ENCODE measurements around the gene RAB3GAP2. TPM values are rescaled to one million over a fixed set of nuclear protein-coding genes. Genes with fewer than 3 reads are reported as not detected.

RAB3GAP2 gene, protein sequence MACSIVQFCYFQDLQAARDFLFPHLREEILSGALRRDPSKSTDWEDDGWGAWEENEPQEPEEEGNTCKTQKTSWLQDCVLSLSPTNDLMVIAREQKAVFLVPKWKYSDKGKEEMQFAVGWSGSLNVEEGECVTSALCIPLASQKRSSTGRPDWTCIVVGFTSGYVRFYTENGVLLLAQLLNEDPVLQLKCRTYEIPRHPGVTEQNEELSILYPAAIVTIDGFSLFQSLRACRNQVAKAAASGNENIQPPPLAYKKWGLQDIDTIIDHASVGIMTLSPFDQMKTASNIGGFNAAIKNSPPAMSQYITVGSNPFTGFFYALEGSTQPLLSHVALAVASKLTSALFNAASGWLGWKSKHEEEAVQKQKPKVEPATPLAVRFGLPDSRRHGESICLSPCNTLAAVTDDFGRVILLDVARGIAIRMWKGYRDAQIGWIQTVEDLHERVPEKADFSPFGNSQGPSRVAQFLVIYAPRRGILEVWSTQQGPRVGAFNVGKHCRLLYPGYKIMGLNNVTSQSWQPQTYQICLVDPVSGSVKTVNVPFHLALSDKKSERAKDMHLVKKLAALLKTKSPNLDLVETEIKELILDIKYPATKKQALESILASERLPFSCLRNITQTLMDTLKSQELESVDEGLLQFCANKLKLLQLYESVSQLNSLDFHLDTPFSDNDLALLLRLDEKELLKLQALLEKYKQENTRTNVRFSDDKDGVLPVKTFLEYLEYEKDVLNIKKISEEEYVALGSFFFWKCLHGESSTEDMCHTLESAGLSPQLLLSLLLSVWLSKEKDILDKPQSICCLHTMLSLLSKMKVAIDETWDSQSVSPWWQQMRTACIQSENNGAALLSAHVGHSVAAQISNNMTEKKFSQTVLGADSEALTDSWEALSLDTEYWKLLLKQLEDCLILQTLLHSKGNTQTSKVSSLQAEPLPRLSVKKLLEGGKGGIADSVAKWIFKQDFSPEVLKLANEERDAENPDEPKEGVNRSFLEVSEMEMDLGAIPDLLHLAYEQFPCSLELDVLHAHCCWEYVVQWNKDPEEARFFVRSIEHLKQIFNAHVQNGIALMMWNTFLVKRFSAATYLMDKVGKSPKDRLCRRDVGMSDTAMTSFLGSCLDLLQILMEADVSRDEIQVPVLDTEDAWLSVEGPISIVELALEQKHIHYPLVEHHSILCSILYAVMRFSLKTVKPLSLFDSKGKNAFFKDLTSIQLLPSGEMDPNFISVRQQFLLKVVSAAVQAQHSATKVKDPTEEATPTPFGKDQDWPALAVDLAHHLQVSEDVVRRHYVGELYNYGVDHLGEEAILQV (N-terminal part only)
- 11.3 to 14.9 TPM (median 13.6 TPM) in 5 replicates for total RNA-seq (2022; extraction: Qiagen RNA extraction; ENCODE audit: low read depth)

DNA sequence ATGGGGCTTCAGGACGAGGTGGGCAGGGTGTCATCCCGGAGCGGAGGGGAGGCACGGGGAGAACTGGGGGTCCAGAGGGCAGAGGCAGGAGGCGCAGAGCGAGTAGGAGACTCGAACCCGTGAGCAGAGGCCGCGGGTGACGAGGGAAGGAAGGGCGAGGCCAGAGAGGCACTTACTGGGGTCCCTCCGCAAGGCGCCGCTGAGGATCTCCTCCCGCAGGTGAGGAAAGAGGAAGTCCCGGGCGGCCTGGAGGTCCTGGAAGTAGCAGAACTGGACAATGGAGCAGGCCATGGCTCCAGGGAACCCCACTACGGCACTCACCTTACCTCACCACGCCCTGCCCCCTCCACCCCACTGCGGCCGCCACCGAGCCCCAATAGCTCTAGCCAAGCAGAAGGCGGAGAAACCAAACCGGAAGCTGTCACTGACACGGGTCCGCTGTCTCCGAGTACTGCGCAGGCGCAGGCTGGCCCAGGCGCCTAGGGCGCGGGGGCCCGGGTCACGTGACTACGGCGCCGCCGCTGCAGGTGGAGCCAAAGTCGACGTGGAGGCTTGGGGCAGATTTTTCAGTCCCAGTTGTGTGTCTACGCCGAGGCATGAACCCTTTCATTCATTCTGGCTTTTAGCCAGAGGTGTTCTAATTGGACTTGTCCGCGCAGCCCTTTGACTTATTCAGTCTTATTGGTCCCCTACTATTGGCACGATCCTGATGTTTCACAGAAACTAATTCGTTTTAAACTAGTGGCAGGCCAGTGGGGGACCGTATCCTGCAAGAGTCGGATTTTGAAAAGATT is at the start of gene RAB3GAP2:
Gene RAB3GAP2, minus strand, starts transcription at position 407 of the 794 bp plus-strand sequence. Its CDS starts 116 bp downstream, at position 291.

Other genes with a start within 250 kb of the RAB3GAP2 start
- 71.1 to 91.0 TPM (median 75.4 TPM) in 5 replicates for gene EPRS1, start 225.9 kb downstream of the RAB3GAP2 start, total RNA-seq (2022; extraction: Qiagen RNA extraction; ENCODE audit: low read depth)
- 15.4 to 22.2 TPM (median 17.4 TPM) in 5 replicates for gene BPNT1, start 182.7 kb downstream of the RAB3GAP2 start, total RNA-seq (2022; extraction: Qiagen RNA extraction; ENCODE audit: low read depth)
- 86.0 to 112 TPM (median 105 TPM) in 5 replicates for gene IARS2, start 178.3 kb downstream of the RAB3GAP2 start, total RNA-seq (2022; extraction: Qiagen RNA extraction; ENCODE audit: low read depth)